ENCODE results near the gene ITGB7.
"Not testable (repeated sequence)": the region's sequence is repeated elsewhere in the genome, so short reads cannot be mapped to it uniquely, and the experiment has no call there.

ITGB7 gene

GRCh38 chr12:53170215-53170614 lies 36.8 kb downstream of the ITGB7 start:
- Histone ChIP-seq H3K4me1 (ENCODE audit: low read length) (peaks cover 2% of the 10 kb centered on the region), H3K4me2 (ENCODE audit: low read length) (no peak overlapping the region), H2AFZ (ENCODE audit: low read depth, low read length) (no peak overlapping the region), H4K20me1 (ENCODE audit: insufficient read depth, low read length) (no peaks in the 10 kb centered on the region), H3K27ac (ENCODE audit: low read length) (no peak overlapping the region), H3K36me3 (replicated peaks; ENCODE audit: low read depth, low read length) (no peaks in the 10 kb centered on the region), H3K9me3 (ENCODE audit: insufficient read depth, low read length) (no peaks in the 10 kb centered on the region), H3K79me2 (ENCODE audit: low read length) (no peaks in the 10 kb centered on the region), H3K9ac (ENCODE audit: low read length) (no peak overlapping the region), H3K4me3 (ENCODE audit: low read length) (no peak overlapping the region), H3K27me3 (ENCODE audit: low read depth, low read length) (no peaks in the 10 kb centered on the region)
- no peak for TF ChIP-seq EZH2phosphoT487 (IDR thresholded peaks at IDR 0.05; ENCODE audit: low read depth)
- TF ChIP-seq CTCF (IDR thresholded peaks at IDR 0.05; ENCODE audit: low read depth, low read length), result no peak

GRCh38 chr12:53169644-53170043 lies 37.4 kb downstream of the ITGB7 start:
- H2AFZ ChIP-seq (ENCODE audit: low read depth, low read length), result no peak overlapping the region
- no peaks in the 10 kb centered on the region for H3K9me3 ChIP-seq (ENCODE audit: insufficient read depth, low read length)
- no peak for TF ChIP-seq CTCF (IDR thresholded peaks at IDR 0.05; ENCODE audit: low read depth, low read length)
- TF ChIP-seq EZH2phosphoT487 (IDR thresholded peaks at IDR 0.05; ENCODE audit: low read depth), result no peak
- no peaks in the 10 kb centered on the region for H3K4me1 ChIP-seq (ENCODE audit: low read length)
- H3K36me3 ChIP-seq (replicated peaks; ENCODE audit: low read depth, low read length), result no peaks in the 10 kb centered on the region
- H3K79me2 ChIP-seq (ENCODE audit: low read length), result no peaks in the 10 kb centered on the region
- no peak overlapping the region for H3K27ac ChIP-seq (ENCODE audit: low read length)
- no peaks in the 10 kb centered on the region for H4K20me1 ChIP-seq (ENCODE audit: insufficient read depth, low read length)
- no peak overlapping the region for H3K4me3 ChIP-seq (ENCODE audit: low read length)
- H3K4me2 ChIP-seq (ENCODE audit: low read length), result no peak overlapping the region
- H3K27me3 ChIP-seq (ENCODE audit: low read depth, low read length), result no peaks in the 10 kb centered on the region
- no peak overlapping the region for H3K9ac ChIP-seq (ENCODE audit: low read length)

- H3K4me2 ChIP-seq (ENCODE audit: low read length), result no peak overlapping the region
- H3K9ac ChIP-seq (ENCODE audit: low read length), result no peak overlapping the region
- no peak overlapping the region for H2AFZ ChIP-seq (ENCODE audit: low read depth, low read length)
- H3K4me1 ChIP-seq (ENCODE audit: low read length), result no peaks in the 10 kb centered on the region
- no peaks in the 10 kb centered on the region for H4K20me1 ChIP-seq (ENCODE audit: insufficient read depth, low read length)
- H3K27me3 ChIP-seq (ENCODE audit: low read depth, low read length), result no peaks in the 10 kb centered on the region
- H3K79me2 ChIP-seq (ENCODE audit: low read length), result no peaks in the 10 kb centered on the region
- no peaks in the 10 kb centered on the region for H3K9me3 ChIP-seq (ENCODE audit: insufficient read depth, low read length)
- no peak for TF ChIP-seq EZH2phosphoT487 (IDR thresholded peaks at IDR 0.05; ENCODE audit: low read depth)
- no peak for TF ChIP-seq CTCF (IDR thresholded peaks at IDR 0.05; ENCODE audit: low read depth, low read length)
- no peak overlapping the region for H3K27ac ChIP-seq (ENCODE audit: low read length)
- H3K4me3 ChIP-seq (ENCODE audit: low read length), result no peak overlapping the region
- no peaks in the 10 kb centered on the region for H3K36me3 ChIP-seq (replicated peaks; ENCODE audit: low read depth, low read length)
Measured at GRCh38 chr12:53166837-53167236, 40.2 kb downstream of the ITGB7 start.

- H3K36me3 ChIP-seq (replicated peaks; ENCODE audit: low read depth, low read length), result not testable (repeated sequence)
Measured at GRCh38 chr12:53163008-53163407, 44.0 kb downstream of the ITGB7 start.

More at GRCh38 chr12:53163008-53163407, 44.0 kb downstream of the ITGB7 start:
- H3K9me3 ChIP-seq (ENCODE audit: insufficient read depth, low read length); H3K9ac ChIP-seq (ENCODE audit: low read length); H2AFZ ChIP-seq (ENCODE audit: low read depth, low read length); H3K79me2 ChIP-seq (ENCODE audit: low read length); H3K4me3 ChIP-seq (ENCODE audit: low read length); H3K4me2 ChIP-seq (ENCODE audit: low read length); H3K27ac ChIP-seq (ENCODE audit: low read length); H4K20me1 ChIP-seq (ENCODE audit: insufficient read depth, low read length); H3K4me1 ChIP-seq (ENCODE audit: low read length); H3K27me3 ChIP-seq (ENCODE audit: low read depth, low read length): not testable (repeated sequence)

All from OCI-LY3 (cell line).